Non-pigmented ciliary epithelial cell (primary cell): ENCODE data around the gene SYNJ1.
"Not testable (repeated sequence)": the region's sequence is repeated elsewhere in the genome, so short reads cannot be mapped to it uniquely, and the experiment has no call there.

Experiments used
- DNase-seq: peaks from one replicate; pipeline ENCODE4 v3.0.0-alpha.2; 2010; ENCODE audit warnings: low read depth

The SYNJ1 gene

GRCh38 chr21:32687643-32688345 lies 40.0 kb downstream of the SYNJ1 start:
- no peak for DNase-seq

GRCh38 chr21:32682696-32683474 lies 44.9 kb downstream of the SYNJ1 start:
- DNase-seq = no peak

- DNase-seq = no peak
These were observed 53.1 kb downstream of the SYNJ1 start for GRCh38 chr21:32674731-32675130.

GRCh38 chr21:32674038-32674437 lies 53.8 kb downstream of the SYNJ1 start:
- DNase-seq = no peak

- DNase-seq = no peak
These were observed 61.6 kb downstream of the SYNJ1 start for GRCh38 chr21:32666258-32666657.

GRCh38 chr21:32664095-32664494 lies 63.7 kb downstream of the SYNJ1 start:
- DNase-seq = not testable (repeated sequence)

GRCh38 chr21:32661981-32662380 lies 65.8 kb downstream of the SYNJ1 start:
- DNase-seq = not testable (repeated sequence)

GRCh38 chr21:32661026-32661782 lies 66.6 kb downstream of the SYNJ1 start:
- not testable (repeated sequence) for DNase-seq

- no peak for DNase-seq
These were observed 69.3 kb downstream of the SYNJ1 start for GRCh38 chr21:32658524-32658923.

- DNase-seq = no peak
These were observed 74.4 kb downstream of the SYNJ1 start for GRCh38 chr21:32653326-32653901.

GRCh38 chr21:32648165-32648564 lies 79.6 kb downstream of the SYNJ1 start:
- DNase-seq = no peak

GRCh38 chr21:32645261-32646182 lies 82.3 kb downstream of the SYNJ1 start:
- no peak for DNase-seq

- DNase-seq = no peak
These were observed 85.8 kb downstream of the SYNJ1 start for GRCh38 chr21:32641710-32642698.

GRCh38 chr21:32626621-32627196 lies 101.1 kb downstream of the SYNJ1 start:
- peak; percentile 17 for DNase-seq

- not testable (repeated sequence) for DNase-seq
These were observed 109.6 kb downstream of the SYNJ1 start for GRCh38 chr21:32618218-32618617.

GRCh38 chr21:32613436-32614043 lies 114.3 kb downstream of the SYNJ1 start:
- DNase-seq = no peak

- no peak for DNase-seq
These were observed 114.8 kb downstream of the SYNJ1 start for GRCh38 chr21:32612999-32613337.

GRCh38 chr21:32612075-32612998 lies 115.5 kb downstream of the SYNJ1 start, which contains the start of gene CFAP298:
CFAP298 (minus strand) TSS chr21:32612377; CDS start chr21:32612243, 134 bp downstream.
- peak; percentile 73 for DNase-seq
